Trophoblast cell (in vitro differentiated cells and primary cell): Measurements from ENCODE around the gene ARL4C.

Experiments
- DNase-seq, 2 donors: peaks; one replicate each; pipeline ENCODE4 v3.0.0-alpha.2; 2016
- H2AFZ ChIP-seq: 2 replicates; pipeline ENCODE4 v1.6.1; 2013; ENCODE audit warnings: low read length, moderate library complexity, mild to moderate bottlenecking; ENCODE audit not compliant: insufficient read depth, poor library complexity
- H2AK5ac ChIP-seq: 2 replicates; pipeline ENCODE4 v1.6.1; 2013; ENCODE audit warnings: mild to moderate bottlenecking, low read length
- H2BK120ac ChIP-seq: 2 replicates; pipeline ENCODE4 v1.6.1; 2013; ENCODE audit warnings: low read length, mild to moderate bottlenecking, moderate library complexity; ENCODE audit not compliant: insufficient read depth, poor library complexity
- H2BK12ac ChIP-seq: 2 replicates; pipeline ENCODE4 v1.6.1; 2013; ENCODE audit warnings: mild to moderate bottlenecking, low read length, moderate library complexity
- H2BK5ac ChIP-seq: 2 replicates; pipeline ENCODE4 v1.6.1; 2013; ENCODE audit warnings: low read length, low read depth, moderate library complexity, mild to moderate bottlenecking; ENCODE audit not compliant: poor library complexity
- H3K14ac ChIP-seq: 2 replicates; pipeline ENCODE4 v1.6.1; 2013; ENCODE audit warnings: mild to moderate bottlenecking, low read length
- H3K18ac ChIP-seq: 2 replicates; pipeline ENCODE4 v1.6.1; 2013; ENCODE audit warnings: mild to moderate bottlenecking, low read length
- H3K23ac ChIP-seq: 2 replicates; pipeline ENCODE4 v1.6.1; 2013; ENCODE audit warnings: low read length
- H3K27ac ChIP-seq: 2 replicates; pipeline ENCODE4 v1.5.1; 2013; ENCODE audit warnings: low read depth, mild to moderate bottlenecking, inconsistent platforms, low read length, moderate library complexity
- H3K27me3 ChIP-seq: 2 replicates; pipeline ENCODE4 v1.6.1; 2013; ENCODE audit warnings: inconsistent platforms, mild to moderate bottlenecking, low read length, moderate library complexity; ENCODE audit not compliant: insufficient read depth
- H3K36me3 ChIP-seq, 2 experiments: 1 replicate in 1 of 2; 2 replicates in 1 of 2; pipeline ENCODE4 v1.6.1; 2013; ENCODE audit warnings: low read length in 2 of 2, mild to moderate bottlenecking in 2 of 2, moderate library complexity in 1 of 2; ENCODE audit not compliant: insufficient read depth in 2 of 2, control insufficient read depth in 1 of 2
- H3K4ac ChIP-seq: 2 replicates; pipeline ENCODE4 v1.6.1; 2013; ENCODE audit warnings: low read depth, mild to moderate bottlenecking, low read length, moderate library complexity
- H3K4me1 ChIP-seq, 2 experiments: 1 replicate in 1 of 2; 2 replicates in 1 of 2; pipeline ENCODE4 v1.6.1; 2013; ENCODE audit warnings: low read length in 2 of 2, mild to moderate bottlenecking in 2 of 2, moderate library complexity in 1 of 2; ENCODE audit not compliant: insufficient read depth in 2 of 2, control insufficient read depth in 1 of 2
- H3K4me2 ChIP-seq: 2 replicates; pipeline ENCODE4 v1.6.1; 2013; ENCODE audit warnings: inconsistent platforms, mild to moderate bottlenecking, low read length, moderate library complexity
- H3K4me3 ChIP-seq: 2 replicates; pipeline ENCODE4 v1.5.1; 2013; ENCODE audit warnings: mild to moderate bottlenecking, low read depth, low read length, inconsistent platforms
- H3K79me1 ChIP-seq: one replicate; pipeline ENCODE4 v1.6.1; 2013; ENCODE audit warnings: low read length
- H3K79me2 ChIP-seq: 2 replicates; pipeline ENCODE4 v1.6.1; 2013; ENCODE audit warnings: low read length, mild to moderate bottlenecking; ENCODE audit not compliant: control insufficient read depth, insufficient read depth, poor library complexity
- H3K9ac ChIP-seq: 2 replicates; pipeline ENCODE4 v1.6.1; 2013; ENCODE audit warnings: mild to moderate bottlenecking, low read length
- H3K9me3 ChIP-seq: 2 replicates; pipeline ENCODE4 v1.6.1; 2013; ENCODE audit warnings: low read depth, mild to moderate bottlenecking, control low read depth, inconsistent platforms, low read length; ENCODE audit not compliant: insufficient read depth
- H4K12ac ChIP-seq: 2 replicates; pipeline ENCODE4 v1.6.1; 2013; ENCODE audit warnings: low read depth, mild to moderate bottlenecking, low read length, moderate library complexity
- H4K8ac ChIP-seq: 2 replicates; pipeline ENCODE4 v1.6.1; 2013; ENCODE audit warnings: low read depth, mild to moderate bottlenecking, low read length, moderate library complexity
- H4K91ac ChIP-seq: one replicate; pipeline ENCODE4 v1.6.1; 2013; ENCODE audit warnings: low read depth, mild to moderate bottlenecking, low read length, moderate library complexity
- WGBS: extraction: QIAGEN DNeasy Blood & Tissue Kit; methylation state at CpG from one replicate; pipeline ENCODE4 v1.1.7; 2013; ENCODE audit warnings: missing lambda C conversion rate; ENCODE audit not compliant: insufficient read length, insufficient coverage; ENCODE audit errors: extremely low coverage; 5-methylcytosine and 5-hydroxymethylcytosine counted together

ARL4C gene

DNA sequence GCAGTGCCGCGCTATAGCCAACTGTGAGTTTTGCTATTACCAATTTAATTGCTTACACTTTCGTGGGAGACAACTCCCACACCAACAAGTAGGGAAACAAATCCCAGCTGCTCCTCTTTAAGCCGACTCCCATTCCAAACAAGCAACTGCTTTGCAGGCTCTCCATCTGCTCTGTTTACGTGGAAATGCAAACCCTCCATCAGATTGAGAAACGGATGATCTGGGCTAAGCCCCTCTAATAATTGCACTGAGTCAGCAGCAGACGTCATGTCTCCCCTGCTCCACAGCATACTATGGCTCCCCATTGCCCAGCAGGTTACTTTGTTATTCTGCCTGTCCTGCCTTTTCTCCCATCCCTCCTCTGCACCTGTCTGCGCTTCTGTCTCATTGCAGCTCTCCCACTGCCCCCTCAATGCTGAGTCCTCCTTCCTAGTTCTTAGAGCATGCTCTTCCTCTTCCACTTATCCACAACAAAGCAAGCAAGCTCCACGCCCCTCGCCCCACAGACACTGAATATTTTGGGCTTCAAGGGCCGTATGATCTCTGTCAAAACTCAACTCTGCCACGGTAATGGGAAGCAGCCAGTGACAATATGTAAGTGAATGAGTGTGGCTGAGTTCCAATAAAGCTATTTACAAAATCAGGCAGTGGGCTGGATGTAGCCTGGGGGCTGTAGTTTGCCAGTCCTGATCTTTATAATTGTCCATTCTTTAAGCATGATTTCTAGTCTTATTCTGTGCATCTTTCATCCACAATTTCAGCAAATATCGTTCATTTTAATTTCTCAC is 39.5 kb upstream of the ARL4C start:
- no peak overlapping the region for H4K12ac ChIP-seq
- H2BK12ac ChIP-seq, result no peak overlapping the region
- H2AK5ac ChIP-seq, result no peak overlapping the region
- H3K9me3 ChIP-seq, result peaks cover 2% of the 10 kb centered on the region
- no peaks in the 10 kb centered on the region for H3K79me1 ChIP-seq
- peak overlapping the region; percentile 50 for H3K23ac ChIP-seq
- H4K8ac ChIP-seq, result no peak overlapping the region
- no peak overlapping the region for H3K9ac ChIP-seq
- H3K4ac ChIP-seq, result no peak overlapping the region
- no peak for DNase-seq
- no peak overlapping the region for H4K91ac ChIP-seq
- no peak overlapping the region for H3K18ac ChIP-seq
- no peak overlapping the region for H2AFZ ChIP-seq
- H3K4me2 ChIP-seq, result no peak overlapping the region
- H3K36me3 ChIP-seq, result no peaks in the 10 kb centered on the region
- H3K4me1 ChIP-seq, result no peaks in the 10 kb centered on the region
- H3K27me3 ChIP-seq, result no peaks in the 10 kb centered on the region
- no peak overlapping the region for H3K14ac ChIP-seq
- H3K79me2 ChIP-seq, result no peaks in the 10 kb centered on the region
- no peak overlapping the region for H2BK5ac ChIP-seq
- no CpG with 5 or more reads among the region's 13 CpGs for WGBS
- H3K27ac ChIP-seq, result no peak overlapping the region
- no peak overlapping the region for H3K4me3 ChIP-seq
- H2BK120ac ChIP-seq, result no peak overlapping the region

- no peak overlapping the region for H3K9ac ChIP-seq
- no peak for DNase-seq
- H3K14ac ChIP-seq, result no peak overlapping the region
- no peaks in the 10 kb centered on the region for H3K27me3 ChIP-seq
- H3K36me3 ChIP-seq, result no peaks in the 10 kb centered on the region
- peaks cover 2% of the 10 kb centered on the region for H3K9me3 ChIP-seq
- no peaks in the 10 kb centered on the region for H3K4me1 ChIP-seq
- H2BK12ac ChIP-seq, result no peak overlapping the region
- H3K4ac ChIP-seq, result no peak overlapping the region
- no peak overlapping the region for H3K18ac ChIP-seq
- H3K23ac ChIP-seq, result no peak overlapping the region
- no peak overlapping the region for H3K4me3 ChIP-seq
- no peak overlapping the region for H2AK5ac ChIP-seq
- no peak overlapping the region for H2BK120ac ChIP-seq
- H4K91ac ChIP-seq, result no peak overlapping the region
- no peak overlapping the region for H3K27ac ChIP-seq
- no peak overlapping the region for H4K8ac ChIP-seq
- H3K4me2 ChIP-seq, result no peak overlapping the region
- H2AFZ ChIP-seq, result no peak overlapping the region
- no peaks in the 10 kb centered on the region for H3K79me1 ChIP-seq
- no CpG with 5 or more reads among the region's 1 CpG for WGBS
- H3K79me2 ChIP-seq, result no peaks in the 10 kb centered on the region
- H4K12ac ChIP-seq, result no peak overlapping the region
- H2BK5ac ChIP-seq, result no peak overlapping the region
These were observed 38.6 kb upstream of the ARL4C start for GRCh38 chr2:234535464-234535863.

GRCh38 chr2:234534515-234534914 is 37.6 kb upstream of the ARL4C start:
- H2BK5ac ChIP-seq, result no peak overlapping the region
- H4K8ac ChIP-seq, result no peak overlapping the region
- no peaks in the 10 kb centered on the region for H3K4me1 ChIP-seq
- H3K23ac ChIP-seq, result no peak overlapping the region
- no peak overlapping the region for H3K27ac ChIP-seq
- no peak overlapping the region for H3K4me3 ChIP-seq
- no peak overlapping the region for H3K18ac ChIP-seq
- H4K91ac ChIP-seq, result no peak overlapping the region
- no peak overlapping the region for H3K4ac ChIP-seq
- DNase-seq, result no peak
- H3K9me3 ChIP-seq, result peaks cover 2% of the 10 kb centered on the region
- H3K36me3 ChIP-seq, result no peaks in the 10 kb centered on the region
- H3K14ac ChIP-seq, result no peak overlapping the region
- no peak overlapping the region for H2BK120ac ChIP-seq
- no peaks in the 10 kb centered on the region for H3K27me3 ChIP-seq
- H3K79me1 ChIP-seq, result no peaks in the 10 kb centered on the region
- no CpG with 5 or more reads among the region's 8 CpGs for WGBS
- no peak overlapping the region for H3K9ac ChIP-seq
- no peaks in the 10 kb centered on the region for H3K79me2 ChIP-seq
- H2BK12ac ChIP-seq, result no peak overlapping the region
- H3K4me2 ChIP-seq, result no peak overlapping the region
- H2AFZ ChIP-seq, result no peak overlapping the region
- H4K12ac ChIP-seq, result no peak overlapping the region
- H2AK5ac ChIP-seq, result no peak overlapping the region

DNA sequence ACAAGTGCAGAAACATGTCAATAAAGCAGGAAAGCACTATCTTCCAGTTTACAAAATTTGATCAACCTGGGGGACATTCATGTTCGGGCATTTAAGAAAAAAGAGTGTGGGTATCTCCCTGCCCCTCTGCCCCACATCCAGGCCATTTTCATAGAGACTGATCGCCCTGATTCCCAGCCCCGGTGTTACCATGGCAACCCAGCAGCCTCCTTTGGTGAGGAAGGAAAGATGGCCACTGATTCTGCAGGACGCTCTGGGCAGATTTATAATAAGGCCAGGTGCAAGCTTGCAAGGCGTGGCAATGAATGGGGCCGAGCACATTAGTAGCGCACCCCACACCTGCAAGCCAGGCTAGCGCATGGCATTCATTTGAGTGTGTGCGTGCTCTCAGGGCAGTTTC is 36.7 kb upstream of the ARL4C start:
- Histone ChIP-seq H3K79me1 (no peaks in the 10 kb centered on the region), H3K9ac (no peak overlapping the region), H2BK120ac (no peak overlapping the region), H3K4me1 (no peaks in the 10 kb centered on the region), H2AFZ (no peak overlapping the region), H3K79me2 (no peaks in the 10 kb centered on the region), H3K27ac (no peak overlapping the region), H2BK5ac (no peak overlapping the region), H3K36me3 (no peaks in the 10 kb centered on the region), H2AK5ac (no peak overlapping the region), H3K4ac (no peak overlapping the region), H4K8ac (no peak overlapping the region), H3K9me3 (peaks cover 2% of the 10 kb centered on the region), H3K23ac (no peak overlapping the region), H3K4me2 (no peak overlapping the region), H3K27me3 (no peaks in the 10 kb centered on the region), H3K18ac (no peak overlapping the region), H3K4me3 (no peak overlapping the region), H4K91ac (no peak overlapping the region), H3K14ac (no peak overlapping the region), H2BK12ac (no peak overlapping the region), H4K12ac (no peak overlapping the region)
- DNase-seq, result no peak
- WGBS, result no CpG with 5 or more reads among the region's 9 CpGs
